ENCODE results near the gene BRINP2. TPM values are rescaled to one million over a fixed set of nuclear protein-coding genes. Genes with fewer than 3 reads are reported as not detected.

BRINP2 gene
- total and polyA plus RNA-seq, 2 of the 8 experiments (the other 6 are each of a cell fraction or from before 2014, with no cell fraction given), result 0.39 to 0.42 TPM

DNA sequence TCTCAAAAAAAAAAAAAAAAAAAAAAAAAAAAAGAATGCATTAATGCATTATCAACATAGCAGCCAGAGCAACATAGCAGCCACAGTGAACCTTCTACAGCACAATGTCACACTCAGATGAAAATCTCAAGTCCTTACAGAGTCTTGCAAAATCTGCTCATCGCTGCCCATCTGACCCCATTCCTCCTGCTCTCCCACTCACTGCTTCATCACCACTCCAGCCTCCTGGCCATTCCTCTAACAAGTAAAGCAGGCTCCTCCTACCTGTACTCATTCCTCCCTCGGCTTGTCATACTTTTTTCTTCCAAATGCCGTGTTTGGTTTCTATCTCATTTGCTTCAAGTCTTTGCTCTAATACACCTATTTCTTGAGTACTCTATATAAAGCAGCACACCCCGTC is 29.5 kb downstream of the BRINP2 start:
- no peak overlapping the region for H3K9ac ChIP-seq (replicated peaks in 1 of 4; ENCODE audit: extremely low read depth in 1 of 4, low read depth in 3 of 4, low read length in 3 of 4)
- no peak overlapping the region for H3K4me3 ChIP-seq (ENCODE audit: extremely low read depth in 1 of 4, insufficient read depth in 2 of 4, low read depth in 3 of 4, low read length in 4 of 4)
- DNase-seq (ENCODE audit: low read depth in 1 of 2, low spot score in 2 of 2), result no peak
- no peak overlapping the region for H4K5ac ChIP-seq (ENCODE audit: insufficient read length, low read depth, low read length)
- H3K27ac ChIP-seq (ENCODE audit: low read depth, low read length), result no peak overlapping the region
- ChIA-PET POLR2A (ENCODE audit: partially characterized antibody) (no interaction called here), CTCF (ENCODE audit: partially characterized antibody) (no interaction called here)
- H3K4me2 ChIP-seq (ENCODE audit: insufficient read depth in 1 of 2, low read depth in 2 of 2, low read length in 2 of 2), result no peak overlapping the region
- H2BK5ac ChIP-seq (ENCODE audit: low read depth, low read length), result no peak overlapping the region
- no peak overlapping the region for H3K56ac ChIP-seq (replicated peaks; ENCODE audit: insufficient read length, low read depth, low read length)
- H3K79me2 ChIP-seq (ENCODE audit: control insufficient read depth in 1 of 2, insufficient read depth in 2 of 2, low read length in 2 of 2), result no peaks in the 10 kb centered on the region
- no peak overlapping the region for H2BK15ac ChIP-seq (ENCODE audit: low read length)
- no peak overlapping the region for H3K4ac ChIP-seq (replicated peaks; ENCODE audit: insufficient read length, low read depth, low read length)
- no peaks in the 10 kb centered on the region for H3K27me3 ChIP-seq (replicated peaks in 1 of 4; ENCODE audit: control insufficient read depth in 3 of 4, extremely low read depth in 1 of 4, insufficient read depth in 3 of 4, low read length in 3 of 4)
- H3K18ac ChIP-seq (ENCODE audit: extremely low read depth, low read length), result no peak overlapping the region
- H3K14ac ChIP-seq (ENCODE audit: insufficient read length), result no peak overlapping the region
- WGBS, 2 experiments (ENCODE audit: extremely low coverage in 1 of 2, insufficient coverage in 1 of 2, insufficient read length in 1 of 2, insufficient replicate concordance in 2 of 2, low coverage in 1 of 2, low lambda C conversion rate in 2 of 2, missing lambda C conversion rate in 1 of 2), result 92% methylated on average over 4 of the region's 4 CpGs; no CpG with 5 or more reads in 1 of the 2 experiments
- H3K9me3 ChIP-seq (ENCODE audit: insufficient read depth in 2 of 2, low read depth in 1 of 2, low read length in 1 of 2), result no peaks in the 10 kb centered on the region
- no peak overlapping the region for H4K8ac ChIP-seq (ENCODE audit: extremely low read depth, insufficient read depth, low read length)
- H3K23me2 ChIP-seq (ENCODE audit: low read depth, low read length), result no peaks in the 10 kb centered on the region; the same call in 1 of the 2 replicates
- H2AFZ ChIP-seq (ENCODE audit: low read length), result no peak overlapping the region
- no peak overlapping the region for H3K23ac ChIP-seq (ENCODE audit: insufficient read length)
- no peaks in the 10 kb centered on the region for H4K20me1 ChIP-seq (replicated peaks in 1 of 2; ENCODE audit: control insufficient read depth in 1 of 2, insufficient read depth in 2 of 2, low read length in 2 of 2)
- H3K36me3 ChIP-seq (ENCODE audit: control insufficient read depth in 2 of 4, insufficient read depth in 4 of 4, low read length in 3 of 4), result no peaks in the 10 kb centered on the region
- H2AK5ac ChIP-seq (ENCODE audit: low read depth, low read length), result no peak overlapping the region
- H2BK12ac ChIP-seq (ENCODE audit: low read depth, low read length), result no peak overlapping the region
- H2BK120ac ChIP-seq (replicated peaks; ENCODE audit: low read depth, low read length), result no peak overlapping the region
- H2BK20ac ChIP-seq (ENCODE audit: low read length), result no peak overlapping the region
- FAIRE-seq, result no peak
- no peak overlapping the region for H4K91ac ChIP-seq (replicated peaks; ENCODE audit: insufficient read length, low read length)
- no peaks in the 10 kb centered on the region for H3K4me1 ChIP-seq (replicated peaks in 1 of 4; ENCODE audit: control insufficient read depth in 3 of 4, insufficient read depth in 4 of 4, low read length in 3 of 4)
- H3K79me1 ChIP-seq (ENCODE audit: low read depth, low read length), result no peaks in the 10 kb centered on the region
- TF ChIP-seq YY1 (IDR thresholded peaks at IDR 0.05; ENCODE audit: low read depth, low read length) (no peak), CTBP2 (IDR thresholded peaks at IDR 0.05; ENCODE audit: borderline replicate concordance, insufficient read depth, insufficient read length, low read length) (no peak), GABPA (IDR thresholded peaks at IDR 0.05; ENCODE audit: borderline replicate concordance, insufficient read depth, low read length) (no peak), EP300 (IDR thresholded peaks at IDR 0.05; ENCODE audit: borderline replicate concordance in 1 of 2, low read depth in 2 of 2, low read length in 2 of 2) (no peak), TAF7 (optimal IDR thresholded peaks at IDR 0.05; ENCODE audit: borderline replicate concordance, low read depth, low read length) (no peak), SIX5 (IDR thresholded peaks at IDR 0.05; ENCODE audit: low read depth, low read length) (no peak), HDAC6 (IDR thresholded peaks at IDR 0.05; ENCODE audit: low read depth, low read length) (no peak), JUN (IDR thresholded peaks at IDR 0.05; ENCODE audit: low read depth, low read length) (no peak), RFX5 (IDR thresholded peaks at IDR 0.05; ENCODE audit: borderline replicate concordance, low read depth, low read length) (no peak), SRF (IDR thresholded peaks at IDR 0.05; ENCODE audit: low read depth, low read length) (no peak)
- TF ChIP-seq, protein P1, sequence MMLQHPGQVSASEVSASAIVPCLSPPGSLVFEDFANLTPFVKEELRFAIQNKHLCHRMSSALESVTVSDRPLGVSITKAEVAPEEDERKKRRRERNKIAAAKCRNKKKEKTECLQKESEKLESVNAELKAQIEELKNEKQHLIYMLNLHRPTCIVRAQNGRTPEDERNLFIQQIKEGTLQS (IDR thresholded peaks at IDR 0.05; ENCODE audit: insufficient read depth, low read depth, low read length), result no peak
- TF ChIP-seq, protein P2, sequence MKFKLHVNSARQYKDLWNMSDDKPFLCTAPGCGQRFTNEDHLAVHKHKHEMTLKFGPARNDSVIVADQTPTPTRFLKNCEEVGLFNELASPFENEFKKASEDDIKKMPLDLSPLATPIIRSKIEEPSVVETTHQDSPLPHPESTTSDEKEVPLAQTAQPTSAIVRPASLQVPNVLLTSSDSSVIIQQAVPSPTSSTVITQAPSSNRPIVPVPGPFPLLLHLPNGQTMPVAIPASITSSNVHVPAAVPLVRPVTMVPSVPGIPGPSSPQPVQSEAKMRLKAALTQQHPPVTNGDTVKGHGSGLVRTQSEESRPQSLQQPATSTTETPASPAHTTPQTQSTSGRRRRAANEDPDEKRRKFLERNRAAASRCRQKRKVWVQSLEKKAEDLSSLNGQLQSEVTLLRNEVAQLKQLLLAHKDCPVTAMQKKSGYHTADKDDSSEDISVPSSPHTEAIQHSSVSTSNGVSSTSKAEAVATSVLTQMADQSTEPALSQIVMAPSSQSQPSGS (IDR thresholded peaks at IDR 0.05; ENCODE audit: low read length), result no peak

All from H1 (cell line).